ENCODE data around the gene SPRR2F. TPM values are rescaled to one million over a fixed set of nuclear protein-coding genes. Genes with fewer than 3 reads are reported as not detected.

Gene SPRR2F, protein sequence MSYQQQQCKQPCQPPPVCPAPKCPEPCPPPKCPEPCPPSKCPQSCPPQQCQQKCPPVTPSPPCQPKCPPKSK
- total RNA-seq, result not detected

GRCh38 chr1:153113416-153113815 lies at the start of gene SPRR2F:
Gene SPRR2F, minus strand, starts transcription at chr1:153113516. Its CDS starts 783 bp downstream, at chr1:153112733.
- ATAC-seq (ENCODE audit: low FRiP score), result no peak
- DNase-seq (ENCODE audit: low spot score), result no peak
- TF ChIP-seq CTCF (IDR thresholded peaks at IDR 0.05), result no peak

DNA sequence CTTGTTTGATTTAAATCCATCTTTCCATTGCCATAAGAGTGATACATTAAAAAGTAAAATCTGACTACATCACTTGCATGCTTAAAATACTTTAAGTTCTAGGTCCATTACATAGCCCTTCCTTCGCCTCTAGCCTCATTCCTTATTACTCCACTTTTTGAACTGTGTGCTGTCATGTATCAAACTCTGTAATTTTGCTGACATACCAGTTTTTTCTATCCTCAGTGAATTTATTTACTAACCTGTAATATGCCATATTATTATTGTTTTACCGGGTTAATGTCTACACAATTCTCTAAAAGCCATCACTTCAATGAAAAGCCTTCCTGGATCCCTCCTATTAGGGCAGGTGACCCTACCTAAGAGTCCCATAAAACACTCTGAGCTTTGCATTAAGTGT lies 42.2 kb upstream of the SPRR2F start:
- ATAC-seq (ENCODE audit: low FRiP score) (no peak), DNase-seq (ENCODE audit: low spot score) (no peak)
- TF ChIP-seq CTCF (IDR thresholded peaks at IDR 0.05), result no peak

DNA sequence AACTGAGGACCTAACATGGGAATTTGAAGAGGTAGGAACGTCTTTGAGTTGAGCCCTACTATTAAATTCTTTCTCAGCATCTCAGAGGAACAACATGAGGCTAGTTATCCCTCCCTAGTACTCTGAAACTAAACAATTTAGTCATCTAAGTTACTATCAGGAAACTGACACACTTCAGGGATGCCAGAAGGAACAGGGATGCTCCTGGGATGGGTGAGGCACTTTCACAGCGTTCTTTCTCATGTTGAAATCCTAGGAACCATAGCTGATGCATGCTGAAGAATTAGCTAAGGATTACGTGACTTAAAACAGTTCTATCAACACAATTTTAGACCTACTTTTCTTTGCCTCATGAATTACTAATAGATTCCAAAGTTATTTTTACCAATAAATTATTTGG lies 39.2 kb upstream of the SPRR2F start:
- ATAC-seq (ENCODE audit: low FRiP score), result no peak
- no peak for TF ChIP-seq CTCF (IDR thresholded peaks at IDR 0.05)
- no peak for DNase-seq (ENCODE audit: low spot score)

DNA sequence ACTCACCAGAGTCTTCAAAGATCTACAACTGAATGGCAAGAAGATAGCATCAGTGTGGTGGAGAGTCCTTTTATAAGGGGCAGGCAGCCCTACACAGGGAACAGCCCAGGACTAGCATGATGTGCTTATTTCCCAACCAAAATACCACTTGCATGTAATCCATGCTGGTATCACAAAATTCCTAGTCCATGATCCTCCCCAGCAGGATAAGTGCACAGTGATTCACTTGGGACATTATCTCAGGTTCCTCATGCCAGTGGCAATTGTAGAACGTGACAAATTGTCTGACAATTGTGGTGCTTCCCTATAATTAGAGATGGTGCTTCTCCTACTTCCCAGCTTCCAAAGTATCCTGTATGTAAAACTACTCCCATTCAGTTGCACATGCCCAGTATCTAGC lies 37.5 kb upstream of the SPRR2F start, which contains the start of gene SPRR2G:
TSS of gene SPRR2G (minus strand) at position 45 of the 400 bp plus-strand sequence. CDS start 780 bp downstream, outside the sequence.
- TF ChIP-seq CTCF (IDR thresholded peaks at IDR 0.05), result no peak
- ATAC-seq (ENCODE audit: low FRiP score) (no peak), DNase-seq (ENCODE audit: low spot score) (no peak)

GRCh38 chr1:153141377-153141776 lies 28.1 kb upstream of the SPRR2F start:
- no peak for ATAC-seq (ENCODE audit: low FRiP score)
- no peak for DNase-seq (ENCODE audit: low spot score)
- TF ChIP-seq CTCF (IDR thresholded peaks at IDR 0.05), result no peak

DNA sequence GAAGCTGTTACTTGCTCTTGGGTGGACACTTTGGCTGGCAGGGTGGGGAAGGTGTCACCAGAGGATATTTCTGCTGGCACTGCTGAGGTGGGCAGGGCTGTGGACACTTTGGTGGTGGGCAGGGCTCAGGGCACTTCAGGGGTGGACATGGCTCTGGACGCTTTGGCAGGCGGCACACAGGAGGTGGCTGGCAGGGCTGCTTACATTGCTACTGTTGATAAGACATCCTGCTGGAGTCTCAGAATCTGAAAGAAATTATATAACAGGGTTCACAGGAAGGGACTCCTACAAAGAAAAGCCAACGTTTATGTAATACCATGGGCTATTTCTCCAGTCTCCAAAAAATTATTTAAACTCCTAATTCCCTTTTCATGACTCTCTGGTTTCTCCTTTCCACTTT lies 27.2 kb upstream of the SPRR2F start:
- no peak for TF ChIP-seq CTCF (IDR thresholded peaks at IDR 0.05)
- no peak for ATAC-seq (ENCODE audit: low FRiP score)

DNA sequence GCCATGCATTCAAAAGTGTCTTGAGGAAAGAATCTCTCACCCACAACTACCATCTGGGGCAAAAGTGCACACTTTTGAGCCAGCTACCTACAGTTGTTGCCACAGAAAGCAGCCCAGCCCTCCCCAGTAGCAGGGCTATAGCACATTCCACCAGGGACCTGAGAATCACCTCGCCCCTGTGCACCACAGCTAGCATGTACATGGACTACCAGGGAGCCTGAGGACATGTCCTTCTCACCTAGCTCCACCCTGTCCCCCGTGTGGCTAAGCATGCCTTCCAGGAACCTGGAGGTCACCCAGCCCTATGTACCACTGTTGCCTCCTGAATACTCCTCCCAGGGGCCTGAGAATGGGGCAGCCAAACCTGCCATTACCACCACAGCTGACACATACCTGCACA lies 20.4 kb upstream of the SPRR2F start:
- DNase-seq (ENCODE audit: low spot score) (no peak), ATAC-seq (ENCODE audit: low FRiP score) (no peak)
- TF ChIP-seq CTCF (IDR thresholded peaks at IDR 0.05), result no peak

More for the DNA sequence above, 27.2 kb upstream of the SPRR2F start:
- DNase-seq (ENCODE audit: low spot score), result no peak
